RPMI7951 (cell line): ENCODE measurements around the gene KRTAP13-3. TPM values are rescaled to one million over a fixed set of nuclear protein-coding genes. Genes with fewer than 3 reads are reported as not detected.
A peak's percentile ranks its signal among the peaks of the same experiment; 100 is the strongest.

Source experiments
- DNase-seq: peaks from one replicate; pipeline ENCODE4 v3.0.0-alpha.2; 2012; ENCODE audit warnings: low read depth
- total RNA-seq: library from RNA; depleted of rRNA; stranded (reverse); fragments of >200 nt; shearing (Covaris generic); gene quantifications from 2 replicates; pipeline ENCODE4 v1.2.3, GENCODE V29; 2014; rRNA removed

The KRTAP13-3 gene
- total RNA-seq: not detected in 2 replicates

GRCh38 chr21:30425826-30426225 is at the start of gene KRTAP13-3:
Gene KRTAP13-3 (minus strand): TSS chr21:30425926. CDS start chr21:30425912, 14 bp downstream.
- no peak for DNase-seq

GRCh38 chr21:30468900-30469714 is 43.4 kb upstream of the KRTAP13-3 start:
- no peak for DNase-seq

GRCh38 chr21:30463713-30464112 is 38.0 kb upstream of the KRTAP13-3 start:
- no peak for DNase-seq

GRCh38 chr21:30448514-30448913 is 22.8 kb upstream of the KRTAP13-3 start:
- no peak for DNase-seq

- DNase-seq: no peak
These were observed 21.3 kb upstream of the KRTAP13-3 start for GRCh38 chr21:30447056-30447455.

- no peak for DNase-seq
These were observed 18.5 kb upstream of the KRTAP13-3 start for GRCh38 chr21:30444204-30444603.

GRCh38 chr21:30443226-30443625 is 17.5 kb upstream of the KRTAP13-3 start:
- DNase-seq: no peak

GRCh38 chr21:30439975-30440374 is 14.2 kb upstream of the KRTAP13-3 start, which contains the start of gene KRTAP15-1:
Gene KRTAP15-1 (plus strand): TSS chr21:30440275. CDS start chr21:30440328, 53 bp downstream.
- DNase-seq: no peak

GRCh38 chr21:30437010-30437565 is 11.4 kb upstream of the KRTAP13-3 start:
- no peak for DNase-seq

- peak; percentile 0 for DNase-seq
These were observed 8.4 kb upstream of the KRTAP13-3 start for GRCh38 chr21:30434033-30434631.

- no peak for DNase-seq
These were observed 4.5 kb upstream of the KRTAP13-3 start, which contains the start of gene KRTAP13-4 for GRCh38 chr21:30430170-30430655. Gene KRTAP13-4 (plus strand): TSS chr21:30430220. CDS start chr21:30430276, 56 bp downstream.

- no peak for DNase-seq
These were observed 1.0 kb upstream of the KRTAP13-3 start for GRCh38 chr21:30426731-30427130.

GRCh38 chr21:30415993-30416392 is 9.7 kb downstream of the KRTAP13-3 start:
- DNase-seq: no peak

- peak; percentile 2 for DNase-seq
These were observed 16.8 kb downstream of the KRTAP13-3 start for GRCh38 chr21:30408782-30409494.

GRCh38 chr21:30395731-30396130 is 30.0 kb downstream of the KRTAP13-3 start, which contains the start of gene KRTAP13-1:
Gene KRTAP13-1 (plus strand): TSS chr21:30396031. CDS start chr21:30396087, 56 bp downstream.
- no peak for DNase-seq

- DNase-seq: peak; percentile 45
These were observed 34.2 kb downstream of the KRTAP13-3 start for GRCh38 chr21:30391492-30392025.

- no peak for DNase-seq
These were observed 43.5 kb downstream of the KRTAP13-3 start for GRCh38 chr21:30382201-30382600.
